IPS DF 6.9 (cell line): Measurements from ENCODE around the gene NR5A2.
"Not testable (repeated sequence)": the region's sequence is repeated elsewhere in the genome, so short reads cannot be mapped to it uniquely, and the experiment has no call there.

Source experiments
- DNase-seq: peaks from one replicate; pipeline ENCODE4 v3.0.0-alpha.2; 2013; ENCODE audit warnings: low read depth, low spot score
- H3K27ac ChIP-seq: one replicate; pipeline ENCODE4 v1.5.1; 2013; ENCODE audit warnings: low read length, control low read depth
- H3K27me3 ChIP-seq: 2 replicates; pipeline ENCODE4 v1.6.1; 2013; ENCODE audit warnings: mild to moderate bottlenecking, low read length; ENCODE audit not compliant: control insufficient read depth, insufficient read depth
- H3K36me3 ChIP-seq: 2 replicates; pipeline ENCODE4 v1.6.1; 2013; ENCODE audit warnings: low read length; ENCODE audit not compliant: control insufficient read depth, insufficient read depth
- H3K4me1 ChIP-seq: 2 replicates; pipeline ENCODE4 v1.6.1; 2013; ENCODE audit warnings: low read length; ENCODE audit not compliant: control insufficient read depth, insufficient read depth
- H3K4me3 ChIP-seq: 2 replicates; pipeline ENCODE4 v1.5.1; 2013; ENCODE audit warnings: mild to moderate bottlenecking, low read length
- H3K9me3 ChIP-seq: 2 replicates; pipeline ENCODE4 v1.6.1; 2013; ENCODE audit warnings: low read length, inconsistent platforms; ENCODE audit not compliant: control insufficient read depth, insufficient read depth
- WGBS: extraction: QIAGEN DNeasy Blood & Tissue Kit; methylation state at CpG from one replicate; pipeline ENCODE4 v1.1.7; 2013; ENCODE audit warnings: mixed read lengths, missing lambda C conversion rate; ENCODE audit not compliant: insufficient read length, insufficient coverage; 5-methylcytosine and 5-hydroxymethylcytosine counted together

The NR5A2 gene

DNA sequence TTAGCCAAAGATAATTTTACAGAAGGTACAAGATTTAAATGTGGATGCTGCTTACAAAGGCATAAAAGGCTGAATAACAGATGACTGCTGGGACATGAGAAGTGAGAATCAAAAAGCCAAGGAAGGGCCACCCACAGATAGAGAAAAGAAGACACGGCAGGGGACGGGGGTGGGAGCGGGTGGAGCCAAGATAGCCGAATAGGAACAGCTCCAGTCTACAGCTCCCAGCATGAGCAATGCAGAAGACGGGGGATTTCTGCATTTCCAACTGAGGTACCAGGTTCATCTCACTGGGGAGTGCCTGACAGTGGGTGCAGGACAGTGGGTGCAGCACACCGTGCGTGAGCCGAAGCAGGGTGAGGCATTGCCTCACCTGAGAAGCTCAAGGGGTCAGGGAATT is 157.7 kb downstream of the NR5A2 start:
- not testable (repeated sequence) for H3K27ac ChIP-seq, H3K36me3 ChIP-seq, DNase-seq, H3K4me1 ChIP-seq, H3K4me3 ChIP-seq, H3K9me3 ChIP-seq, H3K27me3 ChIP-seq
- no CpG with 5 or more reads among the region's 8 CpGs for WGBS

DNA sequence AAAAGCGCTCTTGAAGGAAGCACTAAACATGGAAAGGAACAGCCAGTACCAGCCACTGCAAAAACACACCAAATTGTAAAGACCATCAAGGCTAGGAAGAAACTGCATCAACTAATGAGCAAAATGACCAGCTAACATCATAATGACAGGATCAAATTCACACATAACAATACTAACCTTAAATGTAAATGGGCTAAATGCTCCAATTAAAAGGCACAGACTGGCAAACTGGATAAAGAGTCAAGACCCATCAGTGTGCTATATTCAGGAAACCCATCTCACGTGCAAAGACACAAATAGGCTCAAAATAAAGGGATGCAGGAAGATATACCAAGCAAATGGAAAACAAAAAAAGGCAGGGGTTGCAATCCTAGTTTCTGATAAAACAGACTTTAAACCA is 159.8 kb downstream of the NR5A2 start:
- H3K4me1 ChIP-seq, H3K27me3 ChIP-seq, H3K9me3 ChIP-seq, H3K36me3 ChIP-seq, DNase-seq, H3K4me3 ChIP-seq, H3K27ac ChIP-seq: not testable (repeated sequence)
- no CpG with 5 or more reads among the region's 2 CpGs for WGBS

DNA sequence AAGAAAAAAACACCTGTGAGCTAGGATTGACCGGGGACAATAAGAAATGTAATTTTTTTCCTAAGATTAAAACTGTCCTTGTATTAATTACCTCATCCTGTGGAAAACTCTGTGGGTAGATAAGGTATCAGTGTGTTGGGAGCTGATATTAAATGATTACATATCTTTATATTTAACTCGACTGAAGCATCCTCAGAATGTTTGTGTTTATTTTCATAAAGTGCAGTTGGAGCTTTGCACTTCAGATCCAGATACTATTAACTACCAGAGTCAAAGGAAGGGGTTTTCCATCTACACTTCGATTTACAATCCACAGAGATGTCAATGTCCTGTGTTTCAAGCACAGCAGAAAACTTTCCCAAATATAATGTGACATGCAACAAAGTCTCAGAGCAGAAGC is 164.5 kb downstream of the NR5A2 start:
- Histone ChIP-seq H3K4me3 (no peak overlapping the region), H3K27ac (no peak overlapping the region), H3K27me3 (no peaks in the 10 kb centered on the region), H3K9me3 (no peaks in the 10 kb centered on the region), H3K36me3 (no peaks in the 10 kb centered on the region), H3K4me1 (no peaks in the 10 kb centered on the region)
- DNase-seq: no peak
- WGBS: no CpG with 5 or more reads among the region's 3 CpGs

DNA sequence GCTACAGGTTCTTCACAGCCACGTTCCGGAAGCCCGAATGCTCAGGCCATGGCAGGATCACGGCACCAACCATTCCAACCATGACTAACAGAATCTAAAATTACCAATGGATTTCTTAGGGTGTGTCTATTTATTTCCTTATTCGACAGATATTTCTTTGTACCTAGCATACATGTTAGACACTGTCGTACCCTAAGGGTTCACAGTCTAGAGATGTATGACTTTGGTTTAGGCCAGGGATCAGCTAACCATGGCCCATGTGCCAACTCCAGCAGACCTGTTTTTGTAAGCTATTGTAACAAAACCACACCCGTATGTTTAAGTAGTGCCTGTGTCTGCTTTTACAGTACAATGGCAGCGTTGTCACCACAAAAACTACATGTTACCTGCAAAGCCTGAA is 167.0 kb downstream of the NR5A2 start:
- no peaks in the 10 kb centered on the region for H3K27me3 ChIP-seq
- WGBS: no CpG with 5 or more reads among the region's 8 CpGs
- no peaks in the 10 kb centered on the region for H3K36me3 ChIP-seq
- DNase-seq: no peak
- H3K4me3 ChIP-seq: no peak overlapping the region
- H3K4me1 ChIP-seq: no peaks in the 10 kb centered on the region
- H3K27ac ChIP-seq: no peak overlapping the region
- H3K9me3 ChIP-seq: no peaks in the 10 kb centered on the region

DNA sequence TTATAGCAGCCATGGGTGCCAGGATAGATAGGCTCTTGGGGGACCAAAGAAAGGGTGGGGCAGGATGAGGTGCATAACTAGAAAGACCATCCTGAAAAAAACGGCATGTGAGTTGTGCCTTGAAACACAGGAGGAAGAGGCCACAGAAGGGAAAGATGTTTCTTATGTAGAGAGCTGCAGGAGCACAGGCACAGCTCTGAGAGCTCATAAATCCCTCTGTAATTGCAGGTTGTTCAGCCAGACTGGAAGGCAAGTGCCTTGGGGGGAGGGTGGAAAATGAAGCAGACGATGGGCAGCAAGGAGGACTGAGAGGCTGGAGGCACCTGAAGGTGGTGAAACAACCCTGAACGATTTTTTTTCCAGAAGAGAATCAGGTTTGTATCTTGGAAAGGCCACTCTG is 170.7 kb downstream of the NR5A2 start:
- H3K4me1 ChIP-seq: no peaks in the 10 kb centered on the region
- no peak overlapping the region for H3K4me3 ChIP-seq
- H3K36me3 ChIP-seq: no peaks in the 10 kb centered on the region
- H3K9me3 ChIP-seq: no peaks in the 10 kb centered on the region
- DNase-seq: no peak
- H3K27me3 ChIP-seq: no peaks in the 10 kb centered on the region
- no peak overlapping the region for H3K27ac ChIP-seq
- WGBS: no CpG with 5 or more reads among the region's 3 CpGs

DNA sequence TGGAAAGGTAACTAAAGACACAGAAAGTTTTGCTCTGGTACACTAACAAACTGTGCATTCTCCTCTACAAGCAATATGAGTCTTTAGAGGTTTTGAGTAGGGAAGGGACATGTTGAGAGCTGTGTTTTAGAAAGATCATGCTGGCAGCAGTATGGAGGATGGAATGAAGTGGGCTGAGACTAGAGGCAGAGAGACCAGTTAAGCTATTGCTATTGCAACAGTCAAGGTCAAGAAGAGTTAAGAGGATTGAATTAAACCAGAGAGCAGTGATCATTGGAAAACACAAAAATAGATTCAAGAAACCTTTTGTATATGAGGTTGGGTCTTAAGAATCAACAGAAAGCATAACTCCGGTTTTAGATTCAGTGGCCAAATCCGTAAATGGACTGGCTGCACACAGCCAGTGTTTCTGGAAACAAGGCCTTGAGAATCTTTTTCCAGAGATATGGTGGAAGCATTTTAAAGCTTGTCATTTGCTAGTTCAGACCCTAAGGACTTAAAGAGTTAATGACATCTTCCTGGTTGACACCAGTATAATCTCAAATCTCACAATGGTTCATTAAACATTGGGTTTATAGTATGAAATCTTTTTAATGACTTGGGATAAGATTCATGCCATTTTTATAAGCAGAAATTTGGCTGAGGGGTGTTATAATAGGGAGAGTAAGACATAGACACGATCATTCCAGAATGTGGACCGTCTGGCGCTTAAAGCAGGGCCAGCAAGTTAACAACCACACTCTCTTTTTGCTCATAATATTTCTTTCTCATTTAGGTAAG is 177.9 kb downstream of the NR5A2 start:
- DNase-seq: no peak
- Histone ChIP-seq H3K4me1 (no peaks in the 10 kb centered on the region), H3K27me3 (no peaks in the 10 kb centered on the region), H3K36me3 (no peaks in the 10 kb centered on the region), H3K27ac (no peak overlapping the region), H3K4me3 (no peak overlapping the region), H3K9me3 (no peaks in the 10 kb centered on the region)
- no CpG with 5 or more reads among the region's 5 CpGs for WGBS

DNA sequence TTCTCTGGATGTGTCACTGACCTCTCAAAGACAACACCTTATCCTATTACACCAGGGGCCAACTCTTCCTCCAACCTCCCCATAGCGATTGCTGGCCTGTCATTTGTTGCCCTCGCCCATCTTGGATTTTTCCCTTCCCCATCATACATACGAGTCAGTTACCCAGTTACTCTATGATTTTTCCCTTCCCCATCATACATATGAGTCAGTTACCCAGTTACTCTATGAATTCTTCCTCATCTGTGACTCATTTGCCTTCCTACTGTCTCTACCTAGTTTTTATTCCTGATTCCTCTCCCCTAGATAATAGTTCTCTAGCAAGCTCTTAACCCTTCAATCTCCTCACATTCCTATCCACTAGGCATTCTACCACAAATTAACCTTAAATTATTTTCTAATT is 178.8 kb downstream of the NR5A2 start:
- H3K4me1 ChIP-seq: no peaks in the 10 kb centered on the region
- no peak overlapping the region for H3K27ac ChIP-seq
- H3K4me3 ChIP-seq: no peak overlapping the region
- no peaks in the 10 kb centered on the region for H3K9me3 ChIP-seq
- no peaks in the 10 kb centered on the region for H3K27me3 ChIP-seq
- DNase-seq: no peak
- no peaks in the 10 kb centered on the region for H3K36me3 ChIP-seq
- WGBS: no CpG with 5 or more reads among the region's 3 CpGs

DNA sequence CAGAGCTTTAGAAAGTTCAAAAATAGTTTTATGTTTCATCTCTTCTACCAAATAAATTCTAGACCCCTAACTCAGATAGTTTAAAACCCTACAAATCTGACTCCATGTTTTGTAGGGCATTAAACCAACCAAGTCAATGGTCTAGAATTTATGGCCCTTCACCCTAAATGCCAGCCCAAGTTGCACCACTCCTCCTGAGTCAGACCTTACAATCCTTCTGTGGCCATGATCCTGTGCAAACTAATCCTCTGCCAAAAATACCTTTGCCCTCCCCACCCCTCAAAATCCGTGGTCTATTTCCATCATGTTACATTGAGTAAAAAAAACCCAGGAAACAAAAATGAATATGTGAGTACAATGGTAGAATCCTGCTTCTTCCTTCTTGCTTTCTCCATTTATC is 179.3 kb downstream of the NR5A2 start:
- H3K36me3 ChIP-seq: no peaks in the 10 kb centered on the region
- DNase-seq: no peak
- no CpG with 5 or more reads among the region's 1 CpG for WGBS

DNA sequence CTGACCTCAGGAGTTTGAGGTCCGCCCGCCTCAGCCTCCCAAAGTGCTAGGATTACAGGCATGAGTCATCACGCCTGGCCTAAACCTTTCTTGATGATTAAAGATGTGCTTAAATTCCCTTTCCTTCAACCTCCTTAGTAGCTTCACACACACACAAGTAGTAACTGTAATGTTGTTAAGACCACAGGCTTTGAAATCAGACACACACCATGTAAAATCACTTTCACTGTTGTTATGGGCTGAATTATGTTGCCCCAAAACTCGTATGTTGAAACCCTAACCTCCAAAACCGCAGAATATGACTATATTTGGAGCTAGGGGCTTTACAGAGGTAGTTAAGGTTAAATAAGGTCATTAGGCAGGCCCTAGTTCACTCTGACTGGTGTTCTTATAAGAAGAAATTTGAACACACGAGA is 180.2 kb downstream of the NR5A2 start:
- no CpG with 5 or more reads among the region's 6 CpGs for WGBS
- H3K27ac ChIP-seq: no peak overlapping the region
- no peaks in the 10 kb centered on the region for H3K27me3 ChIP-seq
- DNase-seq: no peak
- no peak overlapping the region for H3K4me3 ChIP-seq
- no peaks in the 10 kb centered on the region for H3K4me1 ChIP-seq
- H3K36me3 ChIP-seq: no peaks in the 10 kb centered on the region
- no peaks in the 10 kb centered on the region for H3K9me3 ChIP-seq

More for the DNA sequence above, 179.3 kb downstream of the NR5A2 start:
- Histone ChIP-seq H3K9me3 (no peaks in the 10 kb centered on the region), H3K4me1 (no peaks in the 10 kb centered on the region), H3K27me3 (no peaks in the 10 kb centered on the region), H3K4me3 (no peak overlapping the region), H3K27ac (no peak overlapping the region)

DNA sequence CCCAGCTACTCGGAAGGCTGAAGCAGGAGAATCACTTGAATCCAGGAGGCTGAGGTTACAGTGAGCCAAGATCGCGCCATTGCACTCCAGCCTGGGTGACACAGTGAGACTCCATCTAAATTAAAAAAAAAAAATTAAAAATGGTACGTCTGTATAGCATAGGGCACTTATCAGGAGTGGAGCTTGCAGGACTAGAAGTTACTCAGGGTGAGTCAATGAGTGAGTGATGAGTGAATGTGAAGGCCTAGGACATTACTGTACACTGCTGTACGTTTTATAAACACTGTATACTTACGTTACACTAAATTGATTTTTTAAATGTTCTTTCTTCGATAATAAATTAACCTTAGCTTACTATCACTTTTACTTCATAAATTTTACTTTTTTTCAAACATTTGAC is 183.6 kb downstream of the NR5A2 start:
- Histone ChIP-seq H3K27ac (no peak overlapping the region), H3K9me3 (no peaks in the 10 kb centered on the region), H3K27me3 (no peaks in the 10 kb centered on the region), H3K4me1 (no peaks in the 10 kb centered on the region), H3K4me3 (no peak overlapping the region), H3K36me3 (no peaks in the 10 kb centered on the region)
- 92% methylated on average over 1 of the region's 7 CpGs for WGBS
- no peak for DNase-seq

DNA sequence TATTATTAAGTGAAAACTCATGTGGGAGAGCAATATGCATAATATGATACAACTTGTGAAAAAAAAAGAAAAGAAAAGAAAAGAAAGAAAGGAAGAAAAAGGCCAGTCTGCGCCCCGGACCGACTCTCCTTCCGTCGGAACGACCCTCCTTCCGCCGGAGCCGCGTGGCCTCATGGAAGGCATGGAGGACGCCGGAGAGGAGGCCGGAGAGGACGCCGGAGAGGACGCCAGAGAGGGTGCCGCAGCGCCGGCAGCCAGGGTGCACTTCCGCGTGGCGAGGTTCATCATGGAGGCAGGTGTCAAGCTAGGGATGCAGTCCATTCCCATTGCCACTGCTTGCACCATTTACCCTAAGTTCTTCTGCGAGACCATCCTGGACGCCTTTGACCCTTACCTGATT is 185.9 kb downstream of the NR5A2 start:
- no peaks in the 10 kb centered on the region for H3K36me3 ChIP-seq
- no CpG with 5 or more reads among the region's 24 CpGs for WGBS
- DNase-seq: no peak
- H3K4me3 ChIP-seq: no peak overlapping the region
- no peaks in the 10 kb centered on the region; the same call in 1 of the 2 replicates for H3K4me1 ChIP-seq
- H3K27me3 ChIP-seq: no peaks in the 10 kb centered on the region
- no peaks in the 10 kb centered on the region for H3K9me3 ChIP-seq
- no peak overlapping the region for H3K27ac ChIP-seq
